Keratinocyte (primary cell): ENCODE measurements around the gene STARD3. TPM values are rescaled to one million over a fixed set of nuclear protein-coding genes. Genes with fewer than 3 reads are reported as not detected.

Experiments
- DNase-seq: peaks from one replicate; pipeline ENCODE4 v3.0.0-alpha.2; 2011; ENCODE audit warnings: low read depth, missing footprints, low spot score
- FAIRE-seq: peaks from 2 replicates; lab custom pipeline; 2011; peaks lifted over from hg19 to GRCh38; lab: Jason Lieb, UNC
- H2AFZ ChIP-seq: 2 replicates; pipeline ENCODE4 v1.6.0; 2012; ENCODE audit warnings: low read length, control low read depth, inconsistent platforms; ENCODE audit not compliant: control insufficient read depth
- H3K27ac ChIP-seq: 2 replicates; pipeline ENCODE4 v1.5.1; 2011; ENCODE audit warnings: low read length; ENCODE audit not compliant: control insufficient read depth, insufficient read depth
- H3K27me3 ChIP-seq: 3 replicates; pipeline ENCODE4 v1.6.0; 2011; ENCODE audit warnings: low read length; ENCODE audit not compliant: control insufficient read depth, insufficient read depth; ENCODE audit errors: extremely low read depth
- H3K36me3 ChIP-seq, 2 experiments: 2 replicates in 1 of 2; 3 replicates in 1 of 2; pipeline ENCODE4 v1.5.1; 2011; ENCODE audit warnings: low read length in 2 of 2, mild to moderate bottlenecking in 1 of 2; ENCODE audit not compliant: control insufficient read depth in 2 of 2, insufficient read depth in 2 of 2; ENCODE audit errors: extremely low read depth in 1 of 2
- H3K4me1 ChIP-seq: 3 replicates; pipeline ENCODE4 v1.5.1; 2011; ENCODE audit warnings: low read length; ENCODE audit not compliant: control insufficient read depth, insufficient read depth; ENCODE audit errors: extremely low read depth
- H3K4me2 ChIP-seq: 3 replicates; pipeline ENCODE4 v1.6.0; 2011; ENCODE audit warnings: low read depth, low read length; ENCODE audit not compliant: control insufficient read depth, insufficient read depth; ENCODE audit errors: extremely low read depth
- H3K4me3 ChIP-seq, 3 experiments: fragments of 200-600 bp in 1 of 3; sonication (generic) in 1 of 3; 2 replicates in 2 of 3; 3 replicates in 1 of 3; pipeline ENCODE4 v1.5.1; 2011 to 2016; ENCODE audit warnings: low read length in 3 of 3, mild to moderate bottlenecking in 3 of 3, control low read depth in 2 of 3, inconsistent platforms in 1 of 3, low read depth in 1 of 3, mixed read lengths in 1 of 3, mixed run types in 1 of 3, moderate library complexity in 1 of 3; ENCODE audit not compliant: control insufficient read depth in 2 of 3, insufficient read depth in 2 of 3; ENCODE audit errors: extremely low read depth in 1 of 3
- H3K79me2 ChIP-seq: 2 replicates; pipeline ENCODE4 v1.6.0; 2012; ENCODE audit warnings: low read length; ENCODE audit not compliant: control insufficient read depth, insufficient read depth
- H3K9ac ChIP-seq: 3 replicates; pipeline ENCODE4 v1.6.0; 2011; ENCODE audit warnings: low read length; ENCODE audit not compliant: control insufficient read depth, insufficient read depth; ENCODE audit errors: extremely low read depth
- H3K9me1 ChIP-seq: 3 replicates; pipeline ENCODE4 v1.6.0; 2011; ENCODE audit warnings: low read length; ENCODE audit not compliant: control insufficient read depth, insufficient read depth; ENCODE audit errors: extremely low read depth
- H3K9me3 ChIP-seq: 2 replicates; pipeline ENCODE4 v1.5.1; 2012; ENCODE audit warnings: low read depth, low read length; ENCODE audit not compliant: control insufficient read depth
- H4K20me1 ChIP-seq: 3 replicates; pipeline ENCODE4 v1.6.0; 2011; ENCODE audit warnings: low read length; ENCODE audit not compliant: control insufficient read depth, insufficient read depth; ENCODE audit errors: extremely low read depth
- CTCF ChIP-seq, 3 experiments: IDR thresholded peaks in 1 of 3; conservative IDR thresholded peaks in 1 of 3; optimal IDR thresholded peaks in 1 of 3; 2 replicates in 2 of 3; 3 replicates in 1 of 3; pipeline versions ENCODE3 to v1.5.1; 2011; ENCODE audit warnings: low read length in 3 of 3, mild to moderate bottlenecking in 3 of 3, moderate library complexity in 2 of 3, control low read depth in 1 of 3, inconsistent platforms in 1 of 3; ENCODE audit not compliant: insufficient read depth in 2 of 3; ENCODE audit errors: extremely low read depth in 1 of 3
- EZH2 ChIP-seq: IDR thresholded peaks from one replicate; pipeline ENCODE4 v1.6.1; 2012; ENCODE audit warnings: inconsistent platforms, mild to moderate bottlenecking, low read length, moderate library complexity
- dilution Hi-C: fragments of 300-500 bp; cut with MboI; formaldehyde crosslinking; loops from one replicate; pipeline ENCODE4 v1.7.0; 2020; ENCODE audit warnings: low sequenced_read_pairs; ENCODE audit not compliant: extremely low pct_ligation_motif_present
- polyA plus RNA-seq, 5 experiments: library from polyadenylated mRNA; depleted of rRNA in 3 of 5; stranded (reverse) in 3 of 5; stranded (forward) in 1 of 5; unstranded in 1 of 5; fragments of >200 nt; gene quantifications; 1 replicate in 1 of 5; 2 replicates in 3 of 5; 3 replicates in 1 of 5; pipeline versions ENCODE4 v1.2.1 to v1.2.3, GENCODE V29; 2011 to 2012; ENCODE audit warnings: missing spikeins in 2 of 5, low read depth in 1 of 5, low replicate concordance in 1 of 5

STARD3 gene
- polyA plus RNA-seq, 1 donor (not counting 4 experiments of a cell fraction or from before 2014, with no cell fraction given): 29.0 TPM

- FAIRE-seq (no peak), DNase-seq (no peak)
- Histone ChIP-seq H3K9ac (no peak overlapping the region), H4K20me1 (no peaks in the 10 kb centered on the region), H3K27me3 (no peaks in the 10 kb centered on the region), H3K36me3 (peaks cover 0 to 2% of the 10 kb centered on the region in 2 experiments), H3K9me1 (no peaks in the 10 kb centered on the region), H3K9me3 (no peaks in the 10 kb centered on the region), H3K4me1 (peaks cover 5% of the 10 kb centered on the region), H2AFZ (no peak overlapping the region), H3K4me3 (no peak overlapping the region), H3K79me2 (no peaks in the 10 kb centered on the region), H3K27ac (no peak overlapping the region), H3K4me2 (no peak overlapping the region)
- TF ChIP-seq EZH2 (no peak), CTCF (optimal IDR thresholded peaks at IDR 0.05 in 1 of 3, IDR thresholded peaks at IDR 0.05 in 1 of 3, conservative IDR thresholded peaks at IDR 0.05 in 1 of 3; ENCODE audit: extremely low read depth in 1 of 3, insufficient read depth in 2 of 3, low read length in 3 of 3) (no peak)
- dilution Hi-C loops: no loop called here
Measured at GRCh38 chr17:39695089-39695474, 58.1 kb downstream of the STARD3 start.

GRCh38 chr17:39696731-39697130 is 59.8 kb downstream of the STARD3 start:
- dilution Hi-C loops: no loop called here
- Histone ChIP-seq H3K4me2 (no peak overlapping the region), H3K9ac (no peak overlapping the region), H2AFZ (no peak overlapping the region), H4K20me1 (no peaks in the 10 kb centered on the region), H3K36me3 (peaks cover 0 to 2% of the 10 kb centered on the region in 2 experiments), H3K9me1 (no peaks in the 10 kb centered on the region), H3K27me3 (no peaks in the 10 kb centered on the region), H3K4me3 (no peak overlapping the region), H3K27ac (no peak overlapping the region), H3K9me3 (no peaks in the 10 kb centered on the region), H3K79me2 (peaks cover 8% of the 10 kb centered on the region), H3K4me1 (peaks cover 14% of the 10 kb centered on the region)
- FAIRE-seq (no peak), DNase-seq (no peak)
- TF ChIP-seq CTCF (optimal IDR thresholded peaks at IDR 0.05 in 1 of 3, IDR thresholded peaks at IDR 0.05 in 1 of 3, conservative IDR thresholded peaks at IDR 0.05 in 1 of 3; ENCODE audit: extremely low read depth in 1 of 3, insufficient read depth in 2 of 3, low read length in 3 of 3) (no peak), EZH2 (no peak)
